Liver (tissue), 3 donors: ENCODE measurements around the gene TSN.

Experiments
- CTCF ChIP-seq: fragments of 150-350 bp; IDR thresholded peaks from 2 replicates; pipeline ENCODE4 v1.5.1; 2017; ENCODE audit warnings: improper control_type of control experiment, low read depth, low read length; ENCODE audit not compliant: missing input control
- MAX ChIP-seq: IDR thresholded peaks from 2 replicates; pipeline ENCODE4 v1.6.1; 2016; ENCODE audit warnings: antibody characterized with exemption
- RAD21 ChIP-seq, 2 donors: IDR thresholded peaks; 2 replicates each; pipeline ENCODE4 v1.6.1; 2016; ENCODE audit warnings: antibody characterized with exemption in 2 of 2, mild to moderate bottlenecking in 2 of 2
- TAF1 ChIP-seq: conservative IDR thresholded peaks from 2 replicates; pipeline ENCODE4 v1.6.1; 2016; ENCODE audit warnings: antibody characterized with exemption, mild to moderate bottlenecking
- YY1 ChIP-seq: IDR thresholded peaks from 2 replicates; pipeline ENCODE4 v1.6.1; 2016; ENCODE audit warnings: antibody characterized with exemption, mild to moderate bottlenecking
- donor health status: healthy.
- donor health status: healthy.

- TF ChIP-seq CTCF (no peak), TAF1 (no peak), YY1 (no peak), RAD21 (IDR thresholded peaks at IDR 0.05) (no peak), MAX (no peak)
Measured at GRCh38 chr2:121791290-121791689, 35.8 kb downstream of the TSN start.
